B cell (primary cell): ENCODE results near the gene AP3D1. TPM values are rescaled to one million over a fixed set of nuclear protein-coding genes. Genes with fewer than 3 reads are reported as not detected.

Experiments
- ATAC-seq: fragments of 200-7000 bp; cut with Tn5 transposase; one replicate; pipeline ENCODE4 v1.10.0; 2021; ENCODE audit warnings: low read depth, mild to moderate bottlenecking, moderate number of reproducible peaks, moderate library complexity
- CTCF ChIA-PET: fragments of 350-600 bp; sonication (Branson Sonifier 250); formaldehyde crosslinking; loops from one replicate; lab custom pipeline; 2021; ENCODE audit warnings: antibody characterized with exemption, inconsistent platforms; lab: Charles Lee
- POLR2A ChIA-PET: fragments of 350-600 bp; sonication (Branson Sonifier 250); formaldehyde crosslinking; loops from one replicate; lab custom pipeline; 2021; ENCODE audit warnings: antibody characterized with exemption; lab: Charles Lee
- DNase-seq: peaks from one replicate; pipeline ENCODE4 v3.0.0; 2013
- H2AFZ ChIP-seq: 2 replicates; pipeline ENCODE4 v1.6.1; 2012; ENCODE audit warnings: mild to moderate bottlenecking, low read depth, low read length; ENCODE audit not compliant: insufficient read depth, poor library complexity, severe bottlenecking
- H3K27ac ChIP-seq, 2 donors: 1 replicate in 1 of 2; 2 replicates in 1 of 2; pipeline ENCODE4 v1.5.1; 2012 to 2013; ENCODE audit warnings: low read length in 2 of 2, mild to moderate bottlenecking in 2 of 2, moderate library complexity in 1 of 2
- H3K27me3 ChIP-seq, 4 experiments: fragments of 200-600 bp in 1 of 4; sonication (generic) in 1 of 4; replicated peaks in 1 of 4; 1 replicate in 2 of 4; 2 replicates in 2 of 4; pipeline versions ENCODE4 v1.6.1 to v1.7.0; 2013 to 2016; ENCODE audit warnings: low read length in 3 of 4, mild to moderate bottlenecking in 2 of 4, mixed read lengths in 1 of 4, moderate library complexity in 1 of 4; ENCODE audit not compliant: insufficient read depth in 4 of 4, control insufficient read depth in 3 of 4; ENCODE audit errors: control extremely low read depth in 1 of 4
- H3K36me3 ChIP-seq, 2 experiments: replicated peaks in 1 of 2; 1 replicate in 1 of 2; 2 replicates in 1 of 2; pipeline versions ENCODE4 v1.6.1 to v1.7.1; 2013; ENCODE audit warnings: low read length in 1 of 2; ENCODE audit not compliant: insufficient read depth in 2 of 2, control insufficient read depth in 1 of 2; ENCODE audit errors: control extremely low read depth in 1 of 2, extremely low read depth in 1 of 2
- H3K4me1 ChIP-seq, 2 donors: fragments of 200-600 bp in 1 of 2; sonication (generic) in 1 of 2; 1 replicate in 1 of 2; 2 replicates in 1 of 2; pipeline versions ENCODE4 v1.5.1 to v1.6.1; 2013 to 2017; ENCODE audit warnings: low read length in 2 of 2; ENCODE audit not compliant: control insufficient read depth in 2 of 2, insufficient read depth in 2 of 2
- H3K4me2 ChIP-seq: replicated peaks from 2 replicates; pipeline ENCODE3; 2012; ENCODE audit warnings: mild to moderate bottlenecking, low read depth, low read length; ENCODE audit not compliant: poor library complexity, severe bottlenecking
- H3K4me3 ChIP-seq, 5 experiments: fragments of 200-600 bp in 1 of 5; sonication (generic) in 1 of 5; 1 replicate in 3 of 5; 2 replicates in 2 of 5; pipeline versions ENCODE4 v1.5.1 to v1.7.0; 2011 to 2016; ENCODE audit warnings: low read length in 4 of 5, mild to moderate bottlenecking in 4 of 5, low read depth in 2 of 5, control low read depth in 1 of 5, moderate library complexity in 1 of 5; ENCODE audit not compliant: insufficient read depth in 1 of 5; ENCODE audit errors: control extremely low read depth in 1 of 5, extremely low read depth in 1 of 5
- H3K79me2 ChIP-seq: fragments of 200-600 bp; sonication (generic); one replicate; pipeline ENCODE4 v1.6.0; 2016; ENCODE audit warnings: low read length; ENCODE audit not compliant: control insufficient read depth, insufficient read depth
- H3K9ac ChIP-seq: fragments of 200-600 bp; sonication (generic); 2 replicates; pipeline ENCODE4 v1.6.1; 2017; ENCODE audit warnings: mild to moderate bottlenecking, low read length, moderate library complexity
- H3K9me3 ChIP-seq, 3 donors: one replicate each; pipeline versions ENCODE4 v1.6.1 to v1.7.1; 2013; ENCODE audit warnings: low read length in 2 of 3; ENCODE audit not compliant: control insufficient read depth in 2 of 3, insufficient read depth in 1 of 3; ENCODE audit errors: control extremely low read depth in 1 of 3
- H4K20me1 ChIP-seq: 2 replicates; pipeline ENCODE4 v1.6.0; 2012; ENCODE audit warnings: mild to moderate bottlenecking, low read length; ENCODE audit not compliant: insufficient read depth, control insufficient read depth, poor library complexity, severe bottlenecking
- H3K27ac Mint-ChIP-seq: one replicate; pipeline ENCODE4 v1.8.0; 2021; ENCODE audit warnings: mixed read lengths
- H3K27me3 Mint-ChIP-seq: one replicate; pipeline ENCODE4 v1.8.0; 2021; ENCODE audit warnings: mixed read lengths
- H3K4me1 Mint-ChIP-seq: one replicate; pipeline ENCODE4 v1.8.0; 2021; ENCODE audit warnings: mixed read lengths
- H3K4me3 Mint-ChIP-seq: one replicate; pipeline ENCODE4 v1.8.0; 2021; ENCODE audit warnings: mixed read lengths
- H3K9me3 Mint-ChIP-seq: one replicate; pipeline ENCODE4 v1.8.0; 2022; ENCODE audit warnings: mixed read lengths; ENCODE audit not compliant: insufficient read depth
- CTCF ChIP-seq: fragments of 200-600 bp; IDR thresholded peaks from one replicate; pipeline ENCODE4 v1.8.0; 2022; ENCODE audit warnings: antibody characterized with exemption, mild to moderate bottlenecking
- EZH2 ChIP-seq: IDR thresholded peaks from 2 replicates; pipeline ENCODE4 v1.6.1; 2012; ENCODE audit warnings: borderline replicate concordance, low read depth, mild to moderate bottlenecking, moderate library complexity, low read length; ENCODE audit not compliant: insufficient read depth, poor library complexity, severe bottlenecking
- WGBS: methylation state at CpG from one replicate; pipeline ENCODE4 v1.1.5; 2013; ENCODE audit warnings: missing lambda C conversion rate; ENCODE audit not compliant: insufficient coverage; 5-methylcytosine and 5-hydroxymethylcytosine counted together
- intact Hi-C: fragments of 100-400 bp; cut with micrococcal nuclease; formaldehyde crosslinking; loops from one replicate; pipeline ENCODE4 v1.10.0; 2022
- polyA plus RNA-seq: library from polyadenylated mRNA; depleted of rRNA; stranded (reverse); fragments of >200 nt; gene quantifications from 2 replicates; pipeline ENCODE4 v1.2.3, GENCODE V29; 2012
- total RNA-seq, 2 donors: library from RNA; stranded (reverse); fragments of 120-200 nt in 1 of 2; gene quantifications; 1 replicate in 1 of 2; 2 replicates in 1 of 2; pipeline versions ENCODE4 v1.2.3 to v1.2.4, GENCODE V29; 2013 to 2022

Gene AP3D1
- total and polyA plus RNA-seq, 2 donors (not counting 1 experiment from before 2014, with no cell fraction given): 96.4 to 114 TPM

GRCh38 chr19:2123682-2124387 is 27.5 kb downstream of the AP3D1 start:
- WGBS: 96% methylated on average over 23 of the region's 25 CpGs
- DNase-seq: no peak
- Histone ChIP-seq H4K20me1 (peaks cover 45% of the 10 kb centered on the region), H3K9me3 (no peaks in the 10 kb centered on the region), H3K9ac (no peak overlapping the region), H3K79me2 (peaks cover 14% of the 10 kb centered on the region), H3K4me3 (no peak overlapping the region), H3K27ac (no peak overlapping the region), H3K4me2 (no peak overlapping the region), H3K27me3 (no peaks in the 10 kb centered on the region), H2AFZ (no peak overlapping the region), H3K36me3 (peaks cover 0 to 65% of the 10 kb centered on the region in 2 experiments), H3K4me1 (no peaks in the 10 kb centered on the region)
- no peak for ATAC-seq
- ChIA-PET POLR2A (interaction anchor here (0.5 kb wide), 1 partner anchor 194 kb away, joined by 6 read pairs; no protein-coding TSS in a partner anchor), CTCF (no interaction called here)
- H3K4me1 Mint-ChIP-seq: no peaks in the 10 kb centered on the region
- H3K27ac Mint-ChIP-seq: no peak overlapping the region
- intact Hi-C loops: no loop called here
- no peaks in the 10 kb centered on the region for H3K9me3 Mint-ChIP-seq
- no peak overlapping the region for H3K4me3 Mint-ChIP-seq
- no peak for TF ChIP-seq CTCF
- TF ChIP-seq EZH2: no peak
- no peaks in the 10 kb centered on the region for H3K27me3 Mint-ChIP-seq

- H3K9me3 ChIP-seq: no peaks in the 10 kb centered on the region
- POLR2A ChIA-PET: no interaction called here
- H3K4me1 Mint-ChIP-seq: no peaks in the 10 kb centered on the region
- H3K4me2 ChIP-seq: no peak overlapping the region
- no peak overlapping the region for H2AFZ ChIP-seq
- peaks cover 48% of the 10 kb centered on the region for H4K20me1 ChIP-seq
- DNase-seq (no peak), ATAC-seq (no peak)
- H3K4me1 ChIP-seq: no peaks in the 10 kb centered on the region
- H3K4me3 ChIP-seq: no peak overlapping the region
- no peak overlapping the region for H3K27ac Mint-ChIP-seq
- H3K9ac ChIP-seq: no peak overlapping the region
- H3K79me2 ChIP-seq: peaks cover 22% of the 10 kb centered on the region
- 100% methylated on average over 3 of the region's 10 CpGs for WGBS
- H3K27ac ChIP-seq: no peak overlapping the region
- no peak overlapping the region for H3K4me3 Mint-ChIP-seq
- no peaks in the 10 kb centered on the region for H3K27me3 Mint-ChIP-seq
- TF ChIP-seq CTCF (no peak), EZH2 (no peak)
- H3K36me3 ChIP-seq: peaks cover 0 to 72% of the 10 kb centered on the region in 2 experiments
- H3K9me3 Mint-ChIP-seq: no peaks in the 10 kb centered on the region
- CTCF ChIA-PET: no interaction called here
- intact Hi-C loops: no loop called here
- no peaks in the 10 kb centered on the region for H3K27me3 ChIP-seq
These were observed 28.4 kb downstream of the AP3D1 start for GRCh38 chr19:2122982-2123381.
